ENCODE results near the gene RNF2.

The RNF2 gene

DNA sequence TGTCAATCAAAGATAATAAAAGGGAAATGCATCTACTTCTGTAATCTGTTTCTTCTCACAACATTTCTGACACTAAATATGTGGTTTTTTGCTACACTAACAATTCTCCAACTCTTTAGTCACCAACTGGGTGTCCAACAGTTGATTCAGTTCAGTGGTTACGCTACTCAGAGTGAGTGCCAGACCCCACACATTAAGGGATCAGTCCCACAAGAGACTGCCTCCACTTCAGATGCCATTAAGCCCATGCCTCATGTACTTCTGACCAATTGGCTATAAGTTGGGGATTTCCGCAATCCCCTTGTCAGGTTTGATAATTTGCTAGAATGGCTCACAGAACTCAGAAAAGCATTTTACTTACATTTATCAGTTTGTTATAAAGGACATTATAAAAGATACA lies 28.4 kb downstream of the RNF2 start:
- Histone ChIP-seq H3K4me1 (ENCODE audit: insufficient read depth, low read length, severe bottlenecking) (no peaks in the 10 kb centered on the region), H3K79me2 (ENCODE audit: insufficient read depth, low read length) (peaks cover 10% of the 10 kb centered on the region; the same call in 1 of the 2 replicates), H3K36me3 (ENCODE audit: insufficient read depth, low read length) (peaks cover 3% of the 10 kb centered on the region; the same call in 1 of the 2 replicates), H3K4me2 (ENCODE audit: low read length) (no peak overlapping the region), H3F3A (ENCODE audit: insufficient read depth, low read length) (no peaks in the 10 kb centered on the region), H3K9me2 (ENCODE audit: low read depth, low read length) (no peaks in the 10 kb centered on the region), H4K20me1 (ENCODE audit: insufficient read depth, low read length) (no peaks in the 10 kb centered on the region), H3K27me3 (ENCODE audit: insufficient read depth, low read length) (no peaks in the 10 kb centered on the region), H3K27ac (ENCODE audit: low read depth, low read length, poor library complexity, severe bottlenecking) (no peak overlapping the region), H3K9me3 (ENCODE audit: low read length) (0 out of 2 replicates have a peak, but pooled peaks cover 5% of the 10 kb centered on the region), H3K9ac (ENCODE audit: low read length) (no peak overlapping the region), H2AFZ (ENCODE audit: low read length) (no peak overlapping the region), H3K4me3 (ENCODE audit: low read depth, low read length, poor library complexity, severe bottlenecking) (no peak overlapping the region)
- TF ChIP-seq EZH2 (IDR thresholded peaks at IDR 0.05; ENCODE audit: borderline replicate concordance, low read length), result no peak

DNA sequence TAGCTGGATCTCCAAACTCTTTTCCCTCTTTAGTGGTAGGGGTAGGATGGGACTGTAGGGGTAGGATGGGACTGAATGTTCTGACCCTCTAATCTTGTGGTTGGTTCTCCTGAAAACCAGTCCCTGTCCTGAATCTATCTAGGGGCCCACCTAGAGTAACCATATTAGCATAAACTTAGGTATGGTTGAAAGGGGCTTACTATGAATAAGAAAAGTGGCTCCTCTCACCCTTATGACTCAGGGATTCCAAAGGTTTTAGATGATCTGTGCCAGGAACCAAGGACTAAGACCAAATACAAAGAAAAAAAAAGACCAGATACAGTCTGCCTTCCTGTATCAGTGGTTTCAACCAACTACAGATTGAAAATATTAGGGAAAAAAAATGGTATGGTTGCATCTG lies 28.9 kb downstream of the RNF2 start:
- no peak overlapping the region for H3K4me3 ChIP-seq (ENCODE audit: low read depth, low read length, poor library complexity, severe bottlenecking)
- 0 out of 2 replicates have a peak, but pooled peaks cover 5% of the 10 kb centered on the region for H3K9me3 ChIP-seq (ENCODE audit: low read length)
- H3K4me2 ChIP-seq (ENCODE audit: low read length), result no peak overlapping the region
- no peaks in the 10 kb centered on the region for H3K27me3 ChIP-seq (ENCODE audit: insufficient read depth, low read length)
- H3K4me1 ChIP-seq (ENCODE audit: insufficient read depth, low read length, severe bottlenecking), result no peaks in the 10 kb centered on the region
- no peak overlapping the region for H3K9ac ChIP-seq (ENCODE audit: low read length)
- H3F3A ChIP-seq (ENCODE audit: insufficient read depth, low read length), result no peaks in the 10 kb centered on the region
- peaks cover 10% of the 10 kb centered on the region; the same call in 1 of the 2 replicates for H3K79me2 ChIP-seq (ENCODE audit: insufficient read depth, low read length)
- H4K20me1 ChIP-seq (ENCODE audit: insufficient read depth, low read length), result no peaks in the 10 kb centered on the region
- no peak overlapping the region for H3K27ac ChIP-seq (ENCODE audit: low read depth, low read length, poor library complexity, severe bottlenecking)
- H3K36me3 ChIP-seq (ENCODE audit: insufficient read depth, low read length), result peaks cover 3% of the 10 kb centered on the region; the same call in 1 of the 2 replicates
- no peak overlapping the region for H2AFZ ChIP-seq (ENCODE audit: low read length)
- TF ChIP-seq, protein P1, sequence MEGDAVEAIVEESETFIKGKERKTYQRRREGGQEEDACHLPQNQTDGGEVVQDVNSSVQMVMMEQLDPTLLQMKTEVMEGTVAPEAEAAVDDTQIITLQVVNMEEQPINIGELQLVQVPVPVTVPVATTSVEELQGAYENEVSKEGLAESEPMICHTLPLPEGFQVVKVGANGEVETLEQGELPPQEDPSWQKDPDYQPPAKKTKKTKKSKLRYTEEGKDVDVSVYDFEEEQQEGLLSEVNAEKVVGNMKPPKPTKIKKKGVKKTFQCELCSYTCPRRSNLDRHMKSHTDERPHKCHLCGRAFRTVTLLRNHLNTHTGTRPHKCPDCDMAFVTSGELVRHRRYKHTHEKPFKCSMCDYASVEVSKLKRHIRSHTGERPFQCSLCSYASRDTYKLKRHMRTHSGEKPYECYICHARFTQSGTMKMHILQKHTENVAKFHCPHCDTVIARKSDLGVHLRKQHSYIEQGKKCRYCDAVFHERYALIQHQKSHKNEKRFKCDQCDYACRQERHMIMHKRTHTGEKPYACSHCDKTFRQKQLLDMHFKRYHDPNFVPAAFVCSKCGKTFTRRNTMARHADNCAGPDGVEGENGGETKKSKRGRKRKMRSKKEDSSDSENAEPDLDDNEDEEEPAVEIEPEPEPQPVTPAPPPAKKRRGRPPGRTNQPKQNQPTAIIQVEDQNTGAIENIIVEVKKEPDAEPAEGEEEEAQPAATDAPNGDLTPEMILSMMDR (IDR thresholded peaks at IDR 0.05; ENCODE audit: low read length), result no peak
- no peak for TF ChIP-seq EZH2 (IDR thresholded peaks at IDR 0.05; ENCODE audit: borderline replicate concordance, low read length)
- no peaks in the 10 kb centered on the region for H3K9me2 ChIP-seq (ENCODE audit: low read depth, low read length)

DNA sequence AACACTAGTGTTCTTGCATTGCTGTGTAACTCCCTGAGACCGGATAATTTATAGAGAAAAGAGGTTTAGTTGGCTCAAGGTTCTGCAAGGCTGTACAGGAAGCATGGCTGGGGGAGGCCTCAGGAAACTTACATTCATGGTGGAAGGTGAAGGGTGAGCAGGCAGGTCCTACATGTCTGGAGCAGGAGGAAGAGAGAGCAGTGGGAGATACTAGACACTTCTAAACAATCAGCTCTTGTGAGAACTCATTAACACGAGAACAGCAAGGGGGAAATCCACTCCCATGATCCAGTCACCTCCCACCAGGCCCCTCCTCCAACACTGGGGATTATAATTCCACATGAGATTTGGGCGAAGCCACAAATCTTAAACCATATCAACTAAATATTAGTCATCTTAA lies 30.1 kb downstream of the RNF2 start:
- H3K36me3 ChIP-seq (ENCODE audit: insufficient read depth, low read length), result peaks cover 3% of the 10 kb centered on the region; the same call in 1 of the 2 replicates
- no peaks in the 10 kb centered on the region for H3K9me2 ChIP-seq (ENCODE audit: low read depth, low read length)
- no peaks in the 10 kb centered on the region for H3F3A ChIP-seq (ENCODE audit: insufficient read depth, low read length)
- H3K4me3 ChIP-seq (ENCODE audit: low read depth, low read length, poor library complexity, severe bottlenecking), result no peak overlapping the region
- no peak overlapping the region for H2AFZ ChIP-seq (ENCODE audit: low read length)
- H3K27me3 ChIP-seq (ENCODE audit: insufficient read depth, low read length), result no peaks in the 10 kb centered on the region
- no peak overlapping the region for H3K27ac ChIP-seq (ENCODE audit: low read depth, low read length, poor library complexity, severe bottlenecking)
- no peaks in the 10 kb centered on the region for H4K20me1 ChIP-seq (ENCODE audit: insufficient read depth, low read length)
- no peak overlapping the region for H3K4me2 ChIP-seq (ENCODE audit: low read length)
- no peak overlapping the region for H3K9ac ChIP-seq (ENCODE audit: low read length)
- H3K4me1 ChIP-seq (ENCODE audit: insufficient read depth, low read length, severe bottlenecking), result no peaks in the 10 kb centered on the region
- H3K9me3 ChIP-seq (ENCODE audit: low read length), result 0 out of 2 replicates have a peak, but pooled peaks cover 3% of the 10 kb centered on the region
- peaks cover 14% of the 10 kb centered on the region for H3K79me2 ChIP-seq (ENCODE audit: insufficient read depth, low read length)
- TF ChIP-seq, protein P1 (IDR thresholded peaks at IDR 0.05; ENCODE audit: low read length), result no peak
- TF ChIP-seq EZH2 (IDR thresholded peaks at IDR 0.05; ENCODE audit: borderline replicate concordance, low read length), result no peak

DNA sequence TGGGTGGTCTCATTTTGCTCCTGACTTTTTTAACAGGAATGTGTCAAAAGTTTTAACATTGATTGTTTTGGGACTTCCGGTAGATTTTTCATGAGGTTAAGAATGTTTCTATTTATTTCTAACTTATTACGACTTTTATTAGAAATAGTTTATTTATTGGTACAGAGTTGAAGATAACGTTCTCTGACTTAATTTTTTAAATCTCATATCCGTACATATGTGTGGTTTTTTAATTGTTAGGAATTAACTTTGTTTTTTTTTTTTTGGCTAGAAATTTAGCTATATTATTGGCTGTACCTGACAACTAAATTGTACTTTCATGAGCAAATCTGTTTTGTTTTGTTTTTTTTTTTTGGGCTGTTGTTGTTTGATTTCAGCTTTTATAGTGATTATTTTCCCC lies 32.0 kb downstream of the RNF2 start:
- no peak overlapping the region for H2AFZ ChIP-seq (ENCODE audit: low read length)
- 0 out of 2 replicates have a peak, but pooled peaks cover 3% of the 10 kb centered on the region for H3K9me3 ChIP-seq (ENCODE audit: low read length)
- no peaks in the 10 kb centered on the region for H3F3A ChIP-seq (ENCODE audit: insufficient read depth, low read length)
- no peaks in the 10 kb centered on the region for H3K36me3 ChIP-seq (ENCODE audit: insufficient read depth, low read length)
- H3K4me2 ChIP-seq (ENCODE audit: low read length), result no peak overlapping the region
- no peak overlapping the region for H3K4me3 ChIP-seq (ENCODE audit: low read depth, low read length, poor library complexity, severe bottlenecking)
- H4K20me1 ChIP-seq (ENCODE audit: insufficient read depth, low read length), result no peaks in the 10 kb centered on the region
- TF ChIP-seq, protein P1 (IDR thresholded peaks at IDR 0.05; ENCODE audit: low read length), result no peak
- TF ChIP-seq EZH2 (IDR thresholded peaks at IDR 0.05; ENCODE audit: borderline replicate concordance, low read length), result no peak
- no peak overlapping the region for H3K27ac ChIP-seq (ENCODE audit: low read depth, low read length, poor library complexity, severe bottlenecking)
- H3K9me2 ChIP-seq (ENCODE audit: low read depth, low read length), result no peaks in the 10 kb centered on the region
- H3K79me2 ChIP-seq (ENCODE audit: insufficient read depth, low read length), result peaks cover 20% of the 10 kb centered on the region
- no peaks in the 10 kb centered on the region for H3K4me1 ChIP-seq (ENCODE audit: insufficient read depth, low read length, severe bottlenecking)
- no peak overlapping the region for H3K9ac ChIP-seq (ENCODE audit: low read length)
- no peaks in the 10 kb centered on the region for H3K27me3 ChIP-seq (ENCODE audit: insufficient read depth, low read length)

Data from OCI-LY1 (cell line).